Astrocyte of the spinal cord (primary cell): ENCODE measurements around the gene PTGFRN.
A peak's percentile ranks its signal among the peaks of the same experiment; 100 is the strongest.

ENCODE experiments used
- DNase-seq: peaks from one replicate; pipeline ENCODE4 v3.0.0; 2011; ENCODE audit warnings: low read depth, low spot score
- H3K4me3 ChIP-seq: 2 replicates; pipeline ENCODE4 v1.5.1; 2011; ENCODE audit warnings: low read depth, mild to moderate bottlenecking, low read length, moderate library complexity
- CTCF ChIP-seq: IDR thresholded peaks from 2 replicates; pipeline ENCODE4 v1.5.1; 2012; ENCODE audit warnings: low read depth, mild to moderate bottlenecking, low read length, inconsistent platforms
- in situ Hi-C: cut with HindIII; loops from 2 replicates; pipeline ENCODE4 v1.10.0; 2017; ENCODE audit warnings: low sequenced_read_pairs

The PTGFRN gene

DNA sequence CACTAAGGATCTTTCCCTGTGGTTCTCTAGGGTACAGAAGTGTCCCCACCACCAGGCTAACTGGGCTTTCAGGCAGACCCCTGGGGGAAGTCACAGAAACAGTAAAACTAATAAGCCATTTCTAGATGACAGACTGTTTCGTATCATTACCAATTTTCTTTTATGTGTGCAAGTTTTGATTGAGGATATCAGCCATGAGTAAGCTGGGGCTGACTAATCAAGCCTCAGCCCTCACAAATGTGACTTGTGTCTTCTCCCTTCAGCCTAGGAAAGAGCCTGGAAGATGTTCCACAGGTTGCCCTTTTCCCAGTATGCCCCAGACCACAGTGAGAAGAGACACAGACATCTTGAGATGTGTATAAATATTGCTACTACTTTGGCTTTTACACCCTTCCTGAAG lies 10.5 kb downstream of the PTGFRN start:
- no peak for TF ChIP-seq CTCF
- no peak overlapping the region for H3K4me3 ChIP-seq
- in situ Hi-C loops, result no loop called here
- no peak for DNase-seq

DNA sequence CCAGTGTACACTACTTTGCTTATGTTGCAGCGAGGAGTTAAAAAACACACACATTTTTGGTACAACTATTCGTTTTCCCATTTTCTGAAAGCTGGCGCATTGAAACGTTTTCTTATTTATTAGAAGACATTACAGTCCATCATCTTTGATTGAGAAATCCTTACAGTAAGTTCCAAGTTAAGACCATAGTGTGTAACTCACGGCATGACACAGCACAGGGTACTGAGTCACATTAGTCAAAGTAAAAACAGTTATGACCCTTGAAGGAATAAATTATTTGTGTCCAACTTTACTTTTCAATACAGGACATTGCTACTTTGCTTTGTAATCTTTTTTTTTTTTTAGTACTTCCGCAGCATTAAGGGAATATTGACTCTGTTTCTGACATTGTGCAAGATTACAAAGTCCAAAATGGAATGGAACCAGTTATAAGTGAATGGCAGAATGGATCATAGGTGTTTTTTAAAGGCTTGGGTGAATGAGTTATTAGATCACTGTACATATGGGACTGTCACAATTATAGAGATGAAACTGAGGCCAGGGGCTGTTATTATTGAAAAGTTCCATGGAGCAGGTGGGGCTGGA lies 11.7 kb downstream of the PTGFRN start:
- no peak for TF ChIP-seq CTCF
- in situ Hi-C loops, result no loop called here
- no peak for DNase-seq
- no peak overlapping the region for H3K4me3 ChIP-seq

DNA sequence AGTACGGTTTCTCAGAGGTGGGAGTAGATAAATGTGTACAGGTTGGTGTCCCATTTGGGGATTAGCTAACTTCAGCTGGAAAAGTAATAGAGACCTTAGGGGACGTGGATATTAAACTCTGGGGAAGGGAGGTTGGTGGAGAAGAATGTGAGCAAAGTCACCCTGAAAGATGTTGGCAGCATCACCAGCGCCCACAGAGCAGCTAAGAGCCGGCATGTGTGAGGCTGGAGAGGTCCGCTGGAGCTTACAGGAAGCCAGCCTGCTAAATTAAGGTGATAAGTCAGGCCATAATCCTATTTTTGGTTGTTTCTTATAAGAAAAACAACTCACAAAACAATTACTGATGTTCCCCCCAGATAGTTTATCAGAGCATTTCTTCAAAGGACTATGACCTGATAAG lies 12.2 kb downstream of the PTGFRN start:
- DNase-seq, result no peak
- H3K4me3 ChIP-seq, result no peak overlapping the region
- no peak for TF ChIP-seq CTCF
- in situ Hi-C loops, result no loop called here

- no peak for TF ChIP-seq CTCF
- in situ Hi-C loops, result no loop called here
- peak; percentile 25 for DNase-seq
- no peak overlapping the region for H3K4me3 ChIP-seq
These were observed 13.7 kb downstream of the PTGFRN start for GRCh38 chr1:116923421-116923820.

GRCh38 chr1:116927049-116927798 lies 17.5 kb downstream of the PTGFRN start:
- in situ Hi-C loops, result no loop called here
- H3K4me3 ChIP-seq, result no peak overlapping the region
- no peak for DNase-seq
- no peak for TF ChIP-seq CTCF

DNA sequence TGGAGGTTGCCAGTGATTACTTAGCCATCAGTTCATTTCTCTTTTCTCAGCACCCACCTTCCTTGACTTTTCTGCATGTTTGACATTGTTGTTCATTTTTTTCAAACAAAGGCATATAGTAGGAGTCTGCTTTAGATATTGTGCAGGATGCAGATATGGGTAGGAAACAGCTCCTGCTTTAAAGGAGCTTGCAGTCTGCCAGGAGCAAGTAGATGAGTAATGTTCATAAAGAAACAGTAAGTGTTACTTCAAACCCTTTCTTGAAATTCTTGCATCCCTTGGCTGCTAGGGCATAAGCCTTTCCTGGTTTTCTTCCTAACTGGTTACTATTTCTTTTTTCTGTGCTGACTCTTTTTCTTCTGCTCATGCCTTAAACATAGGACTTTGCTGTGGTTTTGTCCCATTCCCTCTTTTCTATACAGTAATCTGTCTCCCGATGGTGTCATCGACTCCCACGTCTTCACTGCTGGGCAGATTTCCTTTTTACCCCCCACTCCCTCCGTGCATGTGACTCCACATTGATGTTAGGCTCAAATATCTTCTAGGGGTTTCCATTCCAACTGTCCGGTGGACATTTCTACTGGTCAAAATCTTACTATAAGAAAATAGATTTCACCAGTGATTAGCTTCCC lies 20.4 kb downstream of the PTGFRN start:
- H3K4me3 ChIP-seq, result no peak overlapping the region
- in situ Hi-C loops, result no loop called here
- DNase-seq, result no peak
- TF ChIP-seq CTCF, result no peak
